HCT116 (cell line): ENCODE measurements around the gene ZCCHC10.

Source experiments
- CTCF ChIP-seq, 3 experiments: fragments of 200-600 bp in 1 of 3; sonication (generic) in 1 of 3; IDR thresholded peaks in 2 of 3; conservative IDR thresholded peaks in 1 of 3; 2 replicates each; pipeline ENCODE4 v1.5.1; 2012 to 2017; ENCODE audit warnings: low read depth in 2 of 3, low read length in 2 of 3, antibody characterized with exemption in 1 of 3, borderline replicate concordance in 1 of 3, control low read depth in 1 of 3, mild to moderate bottlenecking in 1 of 3, mixed read lengths in 1 of 3, mixed run types in 1 of 3, moderate library complexity in 1 of 3; ENCODE audit not compliant: insufficient read depth in 1 of 3
- POLR2A ChIP-seq: IDR thresholded peaks from 2 replicates; pipeline ENCODE4 v1.7.0; 2011; ENCODE audit warnings: borderline replicate concordance; ENCODE audit not compliant: insufficient read depth, insufficient read length; ENCODE audit errors: extremely low read depth
- ZNF274 ChIP-seq: fragments of 200-500 bp; sonication (Bioruptor generic); IDR thresholded peaks from 2 replicates; pipeline ENCODE4 v1.6.1; 2014; ENCODE audit warnings: mild to moderate bottlenecking, low read depth, low read length, inconsistent platforms
- TF ChIP-seq, protein P1 (sequence below): IDR thresholded peaks from 2 replicates; pipeline ENCODE4 v1.6.1; 2012

- TF ChIP-seq ZNF274 (no peak), CTCF (IDR thresholded peaks at IDR 0.05 in 2 of 3, conservative IDR thresholded peaks at IDR 0.05 in 1 of 3; ENCODE audit: borderline replicate concordance in 1 of 3, insufficient read depth in 1 of 3, low read depth in 2 of 3, low read length in 2 of 3) (no peak), POLR2A (no peak)
- TF ChIP-seq, protein P1, sequence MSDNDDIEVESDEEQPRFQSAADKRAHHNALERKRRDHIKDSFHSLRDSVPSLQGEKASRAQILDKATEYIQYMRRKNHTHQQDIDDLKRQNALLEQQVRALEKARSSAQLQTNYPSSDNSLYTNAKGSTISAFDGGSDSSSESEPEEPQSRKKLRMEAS: no peak
Observed at GRCh38 chr5:133041910-133042309, 15.6 kb upstream of the ZCCHC10 start.
